SK-N-MC (cell line): Measurements from ENCODE around the gene PRKAB1.
"Not testable (repeated sequence)": the region's sequence is repeated elsewhere in the genome, so short reads cannot be mapped to it uniquely, and the experiment has no call there.

Experiments
- DNase-seq: peaks from one replicate; pipeline ENCODE4 v3.0.0-alpha.2; 2011; ENCODE audit warnings: low read depth, low spot score
- H3K27ac ChIP-seq: fragments of 200-600 bp; sonication (generic); 2 replicates; pipeline ENCODE4 v1.5.1; 2016; ENCODE audit warnings: mixed run types
- H3K36me3 ChIP-seq: fragments of 200-600 bp; sonication (generic); 2 replicates; pipeline ENCODE4 v1.6.1; 2017; ENCODE audit warnings: antibody characterized with exemption, low read length, mixed read lengths; ENCODE audit not compliant: insufficient read depth
- H3K4me3 ChIP-seq: fragments of 200-600 bp; sonication (generic); 2 replicates; pipeline ENCODE4 v1.5.1; 2016
- H3K9ac ChIP-seq: fragments of 200-600 bp; sonication (generic); 2 replicates; pipeline ENCODE4 v1.8.0; 2017; ENCODE audit warnings: mixed run types, mixed read lengths; ENCODE audit not compliant: insufficient read length
- H3K9me3 ChIP-seq: fragments of 200-600 bp; sonication (generic); 2 replicates; pipeline ENCODE4 v1.6.1; 2017; ENCODE audit warnings: low read depth, mild to moderate bottlenecking, antibody characterized with exemption, low read length, moderate library complexity, mixed read lengths
- EZH2 ChIP-seq: fragments of 200-600 bp; sonication (generic); IDR thresholded peaks from one replicate; pipeline ENCODE4 v1.6.1; 2017; ENCODE audit warnings: antibody characterized with exemption
- FOXP2 ChIP-seq: optimal IDR thresholded peaks from 2 replicates; pipeline ENCODE3; 2011; ENCODE audit warnings: mild to moderate bottlenecking, moderate library complexity; ENCODE audit not compliant: insufficient read depth; ENCODE audit errors: extremely low read length, control extremely low read depth
- POLR2AphosphoS5 ChIP-seq: IDR thresholded peaks from 2 replicates; pipeline ENCODE4 v1.6.1; 2012; ENCODE audit warnings: mild to moderate bottlenecking, low read depth, low read length, borderline replicate concordance

Gene PRKAB1

GRCh38 chr12:119693511-119693910 lies 25.6 kb downstream of the PRKAB1 start:
- Histone ChIP-seq H3K27ac (no peak overlapping the region), H3K9me3 (no peaks in the 10 kb centered on the region)
- TF ChIP-seq FOXP2: no peak
- no peak for TF ChIP-seq POLR2AphosphoS5
- no peak for TF ChIP-seq EZH2

GRCh38 chr12:119694111-119694510 lies 26.2 kb downstream of the PRKAB1 start:
- Histone ChIP-seq H3K27ac (no peak overlapping the region), H3K9ac (no peak overlapping the region), H3K4me3 (no peak overlapping the region), H3K9me3 (no peaks in the 10 kb centered on the region), H3K36me3 (no peaks in the 10 kb centered on the region; the same call in 1 of the 2 replicates)
- no peak for DNase-seq
- no peak for TF ChIP-seq EZH2
- TF ChIP-seq POLR2AphosphoS5: no peak
- TF ChIP-seq FOXP2: no peak

More at GRCh38 chr12:119693511-119693910, 25.6 kb downstream of the PRKAB1 start:
- H3K4me3 ChIP-seq: no peak overlapping the region
- H3K36me3 ChIP-seq: no peaks in the 10 kb centered on the region; the same call in 1 of the 2 replicates
- H3K9ac ChIP-seq: no peak overlapping the region
- DNase-seq: no peak

GRCh38 chr12:119695034-119695433 lies 27.1 kb downstream of the PRKAB1 start:
- no peak overlapping the region for H3K27ac ChIP-seq
- no peak for DNase-seq
- H3K9ac ChIP-seq: no peak overlapping the region
- peaks cover 5% of the 10 kb centered on the region; the same call in 1 of the 2 replicates for H3K36me3 ChIP-seq
- H3K9me3 ChIP-seq: no peaks in the 10 kb centered on the region
- no peak overlapping the region for H3K4me3 ChIP-seq
- no peak for TF ChIP-seq EZH2
- no peak for TF ChIP-seq FOXP2
- no peak for TF ChIP-seq POLR2AphosphoS5

GRCh38 chr12:119696943-119697342 lies 29.0 kb downstream of the PRKAB1 start:
- Histone ChIP-seq H3K9me3 (no peaks in the 10 kb centered on the region), H3K4me3 (no peak overlapping the region), H3K9ac (no peak overlapping the region), H3K27ac (no peak overlapping the region), H3K36me3 (peaks cover 11% of the 10 kb centered on the region)
- TF ChIP-seq FOXP2: no peak
- TF ChIP-seq EZH2: no peak
- no peak for TF ChIP-seq POLR2AphosphoS5
- no peak for DNase-seq

- no peak for TF ChIP-seq EZH2
Observed at GRCh38 chr12:119699199-119699760, 31.3 kb downstream of the PRKAB1 start.

DNA sequence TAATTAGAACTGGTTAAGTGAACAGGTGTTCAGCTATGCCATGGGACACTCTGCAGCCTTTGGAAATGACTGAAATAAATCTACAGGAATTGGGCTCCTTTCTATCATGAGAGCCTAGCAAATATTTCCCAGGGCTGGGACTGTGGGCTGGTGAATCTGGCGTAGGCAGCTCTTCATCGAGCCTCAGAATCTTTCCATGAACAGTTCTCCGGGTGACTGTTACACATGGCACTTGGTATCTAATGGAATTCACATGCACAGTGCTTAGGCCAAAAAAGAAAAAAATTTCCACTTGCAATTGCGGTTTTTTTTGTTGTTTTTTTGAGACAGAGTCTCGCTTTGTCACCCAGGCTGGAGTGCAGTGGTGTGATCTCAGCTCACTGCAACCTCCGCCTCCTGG lies 32.1 kb downstream of the PRKAB1 start:
- no peak overlapping the region for H3K4me3 ChIP-seq
- peaks cover 19% of the 10 kb centered on the region for H3K36me3 ChIP-seq
- no peaks in the 10 kb centered on the region for H3K9me3 ChIP-seq
- TF ChIP-seq POLR2AphosphoS5: no peak
- no peak overlapping the region for H3K27ac ChIP-seq
- H3K9ac ChIP-seq: no peak overlapping the region
- DNase-seq: no peak

More at GRCh38 chr12:119699199-119699760, 31.3 kb downstream of the PRKAB1 start:
- no peak for DNase-seq
- Histone ChIP-seq H3K36me3 (peaks cover 18% of the 10 kb centered on the region), H3K4me3 (no peak overlapping the region), H3K9me3 (no peaks in the 10 kb centered on the region), H3K27ac (no peak overlapping the region), H3K9ac (no peak overlapping the region)

- no peak overlapping the region for H3K9ac ChIP-seq
- H3K9me3 ChIP-seq: no peaks in the 10 kb centered on the region
- TF ChIP-seq POLR2AphosphoS5: no peak
- TF ChIP-seq EZH2: no peak
- TF ChIP-seq FOXP2: no peak
- no peak overlapping the region for H3K4me3 ChIP-seq
- no peak overlapping the region for H3K27ac ChIP-seq
- no peak for DNase-seq
- peaks cover 39% of the 10 kb centered on the region for H3K36me3 ChIP-seq
Observed at GRCh38 chr12:119704065-119704747, 36.3 kb downstream of the PRKAB1 start.

- TF ChIP-seq FOXP2 (no peak), POLR2AphosphoS5 (no peak), EZH2 (no peak)
- no peak for DNase-seq
- Histone ChIP-seq H3K9me3 (no peaks in the 10 kb centered on the region), H3K9ac (no peak overlapping the region), H3K27ac (no peak overlapping the region), H3K4me3 (no peak overlapping the region), H3K36me3 (peaks cover 42% of the 10 kb centered on the region)
Observed at GRCh38 chr12:119705182-119705581, 37.2 kb downstream of the PRKAB1 start.

- H3K9me3 ChIP-seq, H3K9ac ChIP-seq, H3K4me3 ChIP-seq, DNase-seq, H3K27ac ChIP-seq: not testable (repeated sequence)
- peaks cover 54% of the 10 kb centered on the region for H3K36me3 ChIP-seq
Observed at GRCh38 chr12:119706427-119706826, 38.5 kb downstream of the PRKAB1 start.

- no peak overlapping the region for H3K9ac ChIP-seq
- H3K4me3 ChIP-seq: no peak overlapping the region
- no peaks in the 10 kb centered on the region for H3K9me3 ChIP-seq
- H3K27ac ChIP-seq: no peak overlapping the region
- DNase-seq: no peak
- peaks cover 80% of the 10 kb centered on the region for H3K36me3 ChIP-seq
- TF ChIP-seq FOXP2: no peak
Observed at GRCh38 chr12:119710374-119710964, 42.5 kb downstream of the PRKAB1 start.
